GM18502 (cell line): Measurements from ENCODE around the gene RAB36.

Experiments used
- ATAC-seq: cut with Tn5 transposase; IDR thresholded peaks from one replicate; pipeline ENCODE4 v1.9.1; 2021; ENCODE audit warnings: mild to moderate bottlenecking; ENCODE audit not compliant: unreplicated experiment, poor library complexity

RAB36 gene

DNA sequence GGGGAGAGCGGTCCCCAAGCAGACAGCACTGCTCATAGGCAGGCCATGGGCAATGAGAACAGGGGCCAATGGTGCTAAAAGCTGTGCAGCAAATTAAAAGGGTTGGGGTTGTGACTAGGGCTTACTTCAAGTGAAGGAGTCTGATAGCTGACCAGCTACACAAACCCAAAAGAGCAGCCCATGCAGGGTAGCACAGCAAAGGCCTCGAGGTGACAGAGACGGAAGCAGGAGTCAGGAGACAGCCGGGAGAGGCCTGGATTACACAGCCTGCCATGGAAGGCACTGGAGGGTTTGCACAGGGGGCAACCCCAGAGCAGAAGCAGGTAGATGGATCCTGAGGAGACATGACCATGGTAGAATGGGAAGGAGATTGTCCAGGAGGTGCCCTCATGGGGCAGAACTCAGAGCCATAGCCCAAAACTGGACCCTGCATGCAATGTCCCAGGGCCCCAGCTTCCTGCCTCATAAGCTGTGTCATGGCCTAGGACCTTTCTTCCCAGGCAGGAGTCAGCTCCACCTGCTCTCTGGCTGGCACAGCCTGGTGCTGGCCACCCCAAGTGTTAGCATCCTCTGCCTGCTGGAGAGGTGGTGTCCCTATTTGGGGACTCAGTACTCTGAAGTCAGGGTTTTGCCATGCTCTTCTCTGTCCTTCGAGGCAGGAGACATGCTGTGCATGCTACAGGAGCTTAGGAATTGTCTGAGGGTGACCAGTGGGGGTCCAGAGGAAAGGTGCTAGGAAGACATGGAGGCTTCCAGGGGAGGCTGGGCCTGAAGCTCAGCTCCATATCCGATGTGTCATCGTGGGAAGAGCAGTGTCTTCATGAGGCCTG is 36.8 kb upstream of the RAB36 start:
- no peak for ATAC-seq

DNA sequence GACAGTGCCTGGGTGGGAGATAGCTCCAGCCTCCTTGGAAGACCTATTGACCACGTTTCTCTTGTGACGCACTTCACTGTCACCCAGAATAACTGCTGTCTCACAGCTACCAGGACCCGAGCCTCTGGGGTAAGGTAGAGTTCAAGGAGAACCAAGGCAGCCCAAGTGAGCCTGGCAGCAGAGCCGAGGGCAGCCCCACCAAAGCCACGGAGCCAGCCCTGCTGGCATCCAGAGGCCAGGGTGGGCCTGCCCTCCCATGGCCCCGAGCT is 36.3 kb upstream of the RAB36 start:
- ATAC-seq: no peak

DNA sequence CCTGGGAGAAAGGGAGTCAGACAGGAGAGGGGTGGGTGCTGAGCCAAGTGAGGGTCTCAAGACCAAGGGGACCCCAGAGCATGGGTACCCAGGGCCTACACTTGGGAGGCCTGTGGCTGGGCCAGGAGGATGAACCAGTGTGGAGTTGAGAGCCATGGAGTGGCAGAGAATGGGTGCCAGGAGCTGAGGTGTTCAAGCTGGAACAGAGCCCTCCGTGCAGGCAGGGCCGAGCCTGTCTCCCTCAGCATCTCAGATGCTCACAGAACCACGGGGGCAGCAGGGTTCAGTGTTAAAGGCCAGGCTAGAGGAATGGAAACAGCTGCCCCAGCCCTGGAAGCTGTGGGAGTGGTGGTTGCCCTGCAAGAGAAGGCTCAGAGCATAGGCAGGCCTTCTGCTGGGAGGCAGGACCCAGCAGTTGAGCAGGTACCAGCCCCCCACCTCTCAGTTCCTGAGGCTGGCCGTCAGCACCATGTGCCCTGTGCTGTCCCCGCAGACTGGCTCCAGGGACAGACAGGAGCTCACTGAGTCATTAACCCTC is 35.8 kb upstream of the RAB36 start:
- ATAC-seq: no peak

DNA sequence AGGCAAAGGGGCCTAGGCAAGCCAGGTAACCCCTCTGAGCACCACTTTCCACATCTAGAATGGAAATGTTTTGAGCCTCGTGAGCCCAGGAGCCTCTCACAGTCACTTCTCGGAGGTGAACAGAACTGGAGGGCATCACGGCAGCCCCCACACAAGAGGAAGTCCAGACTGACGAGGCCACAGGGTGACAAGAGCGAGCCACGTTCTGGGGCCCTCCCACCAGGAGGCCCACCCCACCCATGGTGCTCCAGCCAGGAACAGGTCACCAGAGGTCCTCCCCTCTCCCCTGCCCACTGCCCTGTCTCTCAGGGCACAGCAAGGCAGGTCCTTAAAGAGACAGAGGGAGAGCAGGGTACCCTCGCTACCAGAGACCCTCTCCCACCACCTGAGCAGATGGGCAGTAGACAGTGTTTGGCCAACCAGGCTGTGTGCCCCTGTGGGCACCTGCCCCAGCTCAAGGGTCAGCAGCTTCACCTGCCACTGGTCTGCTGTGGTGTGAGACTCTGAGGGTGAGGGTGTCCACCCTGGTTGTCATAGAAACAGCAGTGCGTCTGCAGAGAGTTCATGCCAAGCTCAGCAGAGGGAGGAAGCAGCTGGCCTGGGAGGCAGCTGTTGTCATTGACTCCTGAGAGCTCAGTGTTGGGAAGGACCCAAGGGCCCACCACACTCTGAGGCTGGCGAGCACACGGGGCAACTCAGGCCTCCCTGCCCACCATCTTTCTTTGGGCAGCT is 34.9 kb upstream of the RAB36 start:
- ATAC-seq: no peak

DNA sequence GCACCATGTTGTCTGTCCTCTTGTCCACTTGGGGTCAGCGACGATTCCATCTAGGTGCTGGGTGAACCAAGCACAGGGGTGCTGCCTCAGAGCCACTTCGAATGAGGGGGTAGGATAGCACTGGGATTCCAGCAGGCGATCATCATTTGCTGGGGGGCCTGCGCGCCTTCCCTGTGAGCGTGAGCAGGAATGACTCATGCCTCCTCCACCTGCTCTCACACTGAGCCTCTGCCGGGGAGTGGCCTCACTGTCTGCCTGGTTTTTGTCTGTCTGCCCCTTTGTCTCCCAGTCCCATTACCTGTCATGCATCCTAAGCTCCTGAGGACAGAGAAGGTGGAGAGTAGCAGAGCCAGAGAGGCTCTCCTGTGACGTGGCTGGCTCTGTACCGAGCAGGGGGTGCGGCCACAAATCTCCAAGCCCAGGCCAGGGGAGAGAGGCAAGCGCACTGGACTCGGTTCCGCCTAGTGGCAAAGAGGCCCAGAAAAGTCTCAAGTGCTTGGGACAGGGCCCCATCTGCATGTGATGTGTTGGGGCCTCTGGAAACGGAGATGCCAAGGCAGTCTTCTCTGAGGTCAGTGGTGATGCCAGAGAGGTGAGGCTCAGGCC is 34.3 kb upstream of the RAB36 start:
- no peak for ATAC-seq

DNA sequence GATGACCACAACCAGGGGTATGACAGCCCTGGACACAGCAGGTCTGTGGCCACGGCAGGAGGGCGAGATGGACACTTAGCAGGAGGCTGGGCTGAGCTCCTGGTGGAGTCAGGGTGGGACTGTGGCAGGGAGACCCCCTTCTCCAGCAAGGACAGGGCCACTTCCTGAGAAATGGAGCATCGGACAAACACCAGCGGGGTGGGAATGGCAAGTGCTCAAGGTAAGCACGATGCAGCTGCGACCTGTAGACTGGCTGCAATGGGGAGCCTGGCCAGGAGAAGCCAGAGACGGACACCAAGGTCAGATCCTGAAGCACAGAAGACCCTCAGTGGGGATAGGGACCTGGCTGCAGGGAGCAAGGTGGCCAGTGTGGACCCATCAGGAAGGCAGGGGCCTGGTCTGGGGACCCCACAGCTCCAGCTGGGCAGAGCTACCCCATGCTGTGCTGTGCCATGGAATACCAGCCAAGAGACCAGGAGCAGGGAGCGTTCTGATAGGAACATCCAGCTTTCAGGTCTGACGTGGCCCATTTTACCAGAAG is 32.7 kb upstream of the RAB36 start:
- ATAC-seq: no peak

DNA sequence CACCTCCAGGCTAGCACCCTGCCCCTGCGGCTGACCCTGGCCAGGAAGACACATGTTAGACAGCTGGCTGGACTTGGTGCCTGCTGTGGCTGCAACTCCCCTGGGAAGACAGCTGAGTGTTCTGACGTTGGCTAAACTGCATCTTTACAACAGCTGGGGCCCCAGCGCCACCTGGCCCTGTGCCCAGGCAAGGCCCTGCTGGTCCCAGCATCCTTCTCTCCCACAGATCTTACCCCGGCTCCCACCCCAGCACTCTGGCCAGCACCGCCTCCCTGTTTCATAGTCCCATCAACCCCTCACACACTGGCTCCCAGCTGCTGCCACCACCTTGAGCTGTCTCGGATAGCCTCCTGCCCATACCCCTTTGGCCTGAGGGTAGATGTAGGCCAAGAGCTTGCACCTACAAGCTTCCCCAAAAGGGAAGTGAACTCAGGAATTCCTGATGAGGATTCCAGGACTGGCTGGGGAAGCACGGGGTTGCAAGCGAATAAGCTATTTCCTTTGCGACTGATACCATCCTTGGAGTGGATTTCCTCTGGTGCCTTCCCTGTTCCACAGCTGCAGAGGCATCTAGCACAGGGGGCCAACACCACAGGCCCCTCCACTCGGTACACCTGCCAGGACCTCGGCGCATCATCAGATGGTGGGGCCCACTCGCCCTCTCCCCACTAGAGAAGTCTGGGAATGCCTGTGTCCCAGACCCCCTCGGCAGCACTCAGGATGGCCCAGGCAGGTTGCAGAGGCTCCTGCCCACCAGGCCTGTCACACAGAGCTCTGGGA is 32.0 kb upstream of the RAB36 start:
- ATAC-seq: no peak

DNA sequence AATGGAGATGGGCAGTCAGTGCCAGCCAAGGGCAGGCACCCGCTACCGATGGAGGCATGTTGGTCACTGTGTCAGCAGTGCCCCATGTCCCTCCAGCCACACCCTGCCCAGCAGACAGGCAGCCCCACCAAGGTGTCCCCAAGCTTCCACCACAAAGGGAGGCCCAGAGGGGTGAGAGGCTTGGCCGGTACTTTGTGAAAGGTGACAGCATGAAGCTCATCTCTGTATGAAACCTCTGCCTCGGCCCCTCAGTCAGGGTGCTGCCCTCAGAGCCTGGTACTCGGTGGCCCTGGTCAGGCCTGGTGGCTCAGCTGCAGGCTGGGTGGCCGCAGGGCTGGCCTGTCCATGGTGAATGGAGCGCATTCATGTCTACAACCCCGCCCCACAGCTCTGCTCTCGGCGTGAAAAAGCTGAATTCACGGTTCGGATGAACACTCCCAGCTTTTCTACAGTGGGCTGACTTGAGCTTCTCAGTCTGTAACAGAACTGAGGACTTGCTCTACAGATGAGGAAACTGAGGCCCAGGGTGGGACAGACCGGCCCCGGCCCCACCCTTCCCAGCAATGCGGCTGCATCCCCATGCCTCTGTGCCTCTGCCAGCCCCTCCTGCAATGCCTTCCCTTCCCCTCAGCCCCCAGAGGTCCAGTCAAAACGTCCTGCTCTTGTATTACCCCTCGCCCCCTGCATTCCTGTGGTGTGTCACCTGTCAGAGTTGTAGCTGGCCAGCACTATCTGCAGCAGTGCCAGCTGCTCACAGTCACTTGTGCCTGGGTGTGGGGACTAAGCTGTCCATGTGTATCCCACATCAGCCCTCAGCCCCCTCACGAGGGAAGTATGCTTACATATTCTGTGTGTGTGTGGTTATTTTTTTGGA is 31.2 kb upstream of the RAB36 start:
- no peak for ATAC-seq

DNA sequence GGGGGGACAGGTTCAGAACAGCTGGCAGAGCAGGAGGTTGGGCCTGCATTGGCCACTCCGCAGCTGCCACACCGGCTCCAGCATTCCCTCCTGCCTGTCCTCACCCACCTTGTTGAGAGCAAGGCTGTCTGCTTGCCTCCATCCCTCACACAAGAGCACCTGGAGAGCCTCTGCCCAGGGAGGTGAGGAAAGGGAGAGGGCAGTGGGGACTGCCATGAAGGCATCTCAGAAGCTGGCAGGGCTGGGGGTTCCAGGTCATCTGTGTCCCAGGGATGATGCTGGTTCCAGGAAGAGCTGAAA is 30.6 kb upstream of the RAB36 start:
- ATAC-seq: no peak

DNA sequence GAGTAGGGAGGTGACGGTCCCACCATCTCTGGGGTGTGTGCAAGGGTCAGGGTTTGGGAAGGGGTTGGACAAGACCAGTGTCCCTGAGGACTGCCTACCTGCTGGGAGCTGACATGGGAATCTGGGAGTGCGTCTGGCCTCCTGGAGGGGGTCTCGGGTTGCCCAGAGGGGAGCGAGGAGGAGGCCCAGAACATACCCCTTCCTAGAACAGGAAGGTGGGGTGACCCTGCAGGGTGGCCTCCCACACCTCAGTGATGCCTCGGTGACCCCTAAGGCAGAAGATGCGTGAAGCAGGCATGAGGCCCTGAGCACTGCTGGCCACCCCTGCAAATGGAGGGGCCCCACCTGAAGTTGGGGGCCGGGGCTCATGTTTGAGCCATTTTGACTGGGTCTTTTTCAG is 29.9 kb upstream of the RAB36 start:
- no peak for ATAC-seq

DNA sequence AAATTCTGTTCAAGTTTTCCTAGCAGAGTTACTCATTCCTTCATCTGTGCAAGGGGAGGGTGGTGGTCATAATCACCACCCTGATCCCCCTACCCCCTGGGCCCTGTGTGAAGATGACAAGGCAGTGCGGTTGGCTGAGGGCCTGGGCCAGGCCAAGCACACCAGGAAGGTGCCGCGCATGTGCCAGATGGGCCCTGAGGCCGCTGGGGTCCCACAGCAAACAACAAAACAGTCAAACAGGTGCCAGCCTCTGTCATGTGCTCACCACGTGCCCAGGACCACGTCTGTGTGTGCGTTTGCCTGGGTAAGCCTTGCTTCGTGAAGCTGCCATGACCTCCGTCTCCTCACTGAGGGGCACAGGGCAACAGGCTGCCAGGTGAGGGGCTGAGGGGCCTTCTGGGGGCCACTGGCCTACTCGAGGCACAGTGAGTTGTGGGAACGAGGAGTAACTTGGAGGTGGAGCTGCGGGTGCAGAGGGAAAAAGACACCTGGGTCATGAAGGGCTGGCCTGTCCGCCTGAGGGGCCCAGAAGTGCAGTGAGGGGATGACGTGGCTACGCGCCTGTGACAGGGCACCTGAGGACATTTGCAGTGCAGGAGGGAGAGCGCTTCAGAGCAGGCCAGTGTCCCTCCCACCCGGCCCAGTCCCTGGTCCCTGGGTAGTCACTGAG is 29.3 kb upstream of the RAB36 start:
- ATAC-seq: no peak

DNA sequence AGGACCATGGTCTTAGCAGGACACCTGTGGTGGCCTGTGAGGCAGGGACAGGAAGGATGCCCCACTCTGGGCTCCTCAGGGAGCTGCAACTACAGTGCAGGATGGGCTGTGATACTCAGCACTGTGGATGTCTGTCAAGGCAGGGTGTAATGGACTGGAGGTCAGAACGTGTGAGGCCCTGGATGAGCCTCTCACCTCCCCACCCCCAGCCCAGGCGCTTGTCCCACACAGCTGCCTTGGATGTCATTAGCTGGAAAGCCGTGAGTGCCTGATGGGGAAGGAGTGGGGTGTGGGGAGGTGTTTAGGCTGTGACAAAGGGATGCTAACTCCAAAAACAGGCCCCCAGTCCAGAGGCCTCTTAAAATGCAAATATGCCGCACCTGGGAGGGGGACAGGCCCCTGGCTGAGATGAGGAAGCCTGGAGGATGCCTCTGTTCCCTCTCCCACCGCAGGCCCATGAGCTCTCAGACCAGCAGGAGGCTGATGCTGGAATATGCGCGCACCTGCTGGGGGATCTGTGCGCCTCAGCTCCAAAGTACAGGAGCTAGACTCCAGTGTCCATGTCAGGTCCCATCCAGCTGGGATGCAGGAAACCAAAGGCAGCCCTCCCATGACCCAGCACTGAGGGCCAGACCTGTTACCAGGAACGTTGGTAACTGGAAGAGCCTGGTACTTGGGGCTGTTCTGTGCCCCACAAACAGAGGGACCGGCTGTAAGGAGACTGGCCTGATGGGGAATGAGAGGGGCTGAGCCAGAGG is 28.6 kb upstream of the RAB36 start:
- no peak for ATAC-seq

DNA sequence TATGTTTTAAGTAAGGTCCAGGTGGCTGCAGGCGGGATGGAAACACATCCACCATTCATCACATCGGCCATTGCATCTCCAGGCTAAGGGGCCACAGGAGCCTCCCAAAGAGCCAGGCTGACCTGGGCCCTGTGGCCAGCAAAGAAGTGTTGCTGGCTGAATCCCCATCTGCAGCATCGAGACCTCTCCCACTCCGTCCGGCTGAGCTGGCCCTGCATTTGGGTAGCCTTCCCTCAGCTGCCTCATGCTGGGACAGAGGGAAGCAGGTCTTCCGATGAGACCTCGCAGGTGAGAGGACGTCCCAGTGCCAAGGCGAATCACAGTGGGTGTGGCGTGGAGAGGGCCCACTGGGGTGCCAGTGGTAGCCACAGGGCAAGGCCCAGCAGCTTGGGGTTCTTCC is 28.0 kb upstream of the RAB36 start:
- no peak for ATAC-seq

DNA sequence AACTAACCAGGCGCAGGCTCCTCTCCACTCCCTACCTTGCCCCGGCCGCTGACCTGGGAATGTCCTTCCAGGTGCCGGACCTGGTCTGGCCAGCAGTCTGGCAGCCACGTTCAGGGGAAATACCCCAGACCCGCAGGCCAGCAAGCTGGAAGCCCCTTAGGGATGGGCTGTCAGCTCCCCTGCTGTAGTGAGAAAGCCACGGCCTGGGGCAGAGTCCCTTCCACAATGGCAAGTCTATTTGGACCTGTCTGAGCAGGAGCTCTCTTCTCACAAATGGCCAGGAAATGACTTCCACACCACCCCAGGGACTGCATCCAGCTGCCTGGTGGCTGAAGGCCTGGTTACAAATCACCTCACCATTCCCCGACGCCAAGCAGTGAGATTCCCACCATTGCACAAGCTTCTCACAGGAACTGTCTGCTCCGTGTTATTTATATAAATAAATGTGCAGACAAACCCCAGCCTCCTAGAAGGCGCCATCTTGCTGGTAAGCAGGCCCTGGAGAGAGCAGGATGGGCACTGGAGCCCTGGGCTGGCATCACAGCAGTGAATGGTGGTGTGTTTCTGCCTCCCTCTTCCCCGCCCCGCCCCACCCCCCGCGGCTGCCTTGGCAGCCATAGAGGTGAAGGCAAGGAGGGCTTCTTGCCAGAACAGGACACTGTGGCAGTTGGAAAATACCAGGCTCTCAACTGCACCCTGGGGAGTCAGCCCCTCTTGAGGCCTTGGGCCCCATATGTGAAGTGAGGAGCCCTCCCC is 27.2 kb upstream of the RAB36 start:
- no peak for ATAC-seq

DNA sequence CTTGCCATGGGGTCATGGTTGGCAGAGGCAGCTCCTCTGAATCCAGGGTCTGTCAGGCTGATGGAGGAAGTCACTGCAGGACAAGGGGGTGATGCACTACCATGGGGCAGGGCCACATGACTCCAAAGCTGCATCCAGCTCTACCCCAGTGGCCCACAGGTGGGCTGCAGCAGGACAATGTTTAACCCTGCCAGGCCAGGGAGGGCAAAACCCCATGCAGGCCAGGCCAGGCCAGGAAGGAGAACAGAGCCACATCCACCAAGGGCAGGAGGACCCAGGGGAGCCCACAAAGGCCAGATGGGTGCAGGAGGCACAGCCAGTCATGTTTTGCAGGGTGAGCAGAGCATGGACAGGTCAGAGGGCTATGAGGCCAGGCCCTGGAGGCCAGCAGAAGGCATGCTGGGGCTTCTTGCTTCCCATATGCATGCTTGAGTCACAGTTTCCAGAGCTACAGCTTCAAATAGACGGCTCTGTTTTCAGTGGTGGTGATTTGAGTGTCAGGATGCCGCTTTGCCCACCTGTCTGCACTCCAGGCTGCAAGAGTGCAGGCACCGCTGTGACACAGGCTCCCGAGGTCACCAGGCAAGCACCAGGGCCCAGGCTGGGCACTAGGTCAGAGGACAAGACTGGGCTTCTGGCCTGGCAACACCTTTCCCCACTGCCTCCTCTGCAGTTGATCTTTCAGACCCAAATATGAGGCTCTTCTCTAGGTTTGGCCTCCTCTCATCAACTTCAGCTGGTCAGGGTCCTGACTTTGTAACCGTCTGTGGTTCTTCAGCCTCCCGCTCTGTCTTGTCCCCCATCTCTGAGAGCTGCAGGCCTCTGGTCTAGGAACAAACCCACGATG is 26.4 kb upstream of the RAB36 start:
- no peak for ATAC-seq

DNA sequence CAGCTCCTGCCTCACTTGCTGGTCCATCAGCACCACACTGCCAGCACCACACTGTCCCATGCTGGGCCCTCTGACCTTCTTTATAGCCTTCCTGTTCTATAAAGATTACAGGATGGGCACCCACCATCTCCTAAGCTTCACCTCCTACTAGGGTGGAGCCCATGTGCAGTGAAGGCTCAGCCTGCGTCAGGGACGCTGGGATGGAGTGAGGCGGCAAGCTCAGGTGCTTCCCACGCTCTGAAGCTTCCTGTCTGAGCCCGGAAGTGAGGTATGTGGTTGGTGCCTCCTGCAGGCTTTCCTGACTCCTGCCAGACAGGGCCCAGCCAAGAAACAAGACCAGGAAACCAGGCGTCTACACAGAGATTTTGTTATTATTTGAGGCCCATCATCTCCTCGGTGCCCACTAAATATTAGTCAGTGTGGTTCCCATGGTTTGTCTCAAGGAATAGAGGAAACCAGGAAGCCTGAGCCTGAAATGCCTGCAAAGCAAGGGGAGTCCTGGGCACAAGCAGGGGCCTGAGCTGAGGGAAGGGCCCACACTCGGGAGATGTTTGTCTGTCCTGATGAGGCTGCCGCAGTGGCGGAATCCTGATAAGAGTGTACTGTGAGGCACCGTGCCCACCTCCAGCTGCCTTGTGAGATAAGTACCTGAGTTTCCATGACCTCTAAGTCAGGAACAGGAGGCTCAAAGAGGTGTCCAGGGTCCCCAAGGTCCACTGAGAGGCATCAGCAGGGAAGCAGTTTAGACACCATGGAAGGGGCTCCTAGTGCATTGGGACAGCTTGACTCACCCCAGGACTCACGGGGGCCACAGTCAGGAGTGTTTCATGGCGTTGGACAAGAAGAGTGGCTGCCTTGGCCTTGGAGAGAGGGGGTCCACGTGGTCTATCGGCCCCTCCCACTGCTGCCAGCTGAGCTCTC is 25.5 kb upstream of the RAB36 start:
- no peak for ATAC-seq
